Uterus (tissue), 2 donors: ENCODE results near the gene PSPC1.
"Not testable (repeated sequence)": the region's sequence is repeated elsewhere in the genome, so short reads cannot be mapped to it uniquely, and the experiment has no call there.

Experiments used
- CTCF ChIP-seq, 4 experiments: fragments of 200-600 bp in 2 of 4; fragments of 450-650 bp in 2 of 4; sonication (generic) in 2 of 4; IDR thresholded peaks; one replicate each; pipeline ENCODE4 v1.5.1; 2016 to 2019; ENCODE audit warnings: antibody characterized with exemption in 4 of 4, mild to moderate bottlenecking in 2 of 4, moderate library complexity in 1 of 4
- POLR2A ChIP-seq, 2 donors: fragments of 450-650 bp; IDR thresholded peaks; one replicate each; pipeline ENCODE4 v1.6.1; 2016; ENCODE audit warnings: antibody characterized with exemption in 2 of 2, mild to moderate bottlenecking in 1 of 2, moderate library complexity in 1 of 2

- TF ChIP-seq CTCF, POLR2A (IDR thresholded peaks at IDR 0.05): not testable (repeated sequence)
Measured at GRCh38 chr13:19780753-19781418, 1.9 kb downstream of the PSPC1 start.
